ENCODE measurements around the gene TMEM89.

TMEM89 gene

DNA sequence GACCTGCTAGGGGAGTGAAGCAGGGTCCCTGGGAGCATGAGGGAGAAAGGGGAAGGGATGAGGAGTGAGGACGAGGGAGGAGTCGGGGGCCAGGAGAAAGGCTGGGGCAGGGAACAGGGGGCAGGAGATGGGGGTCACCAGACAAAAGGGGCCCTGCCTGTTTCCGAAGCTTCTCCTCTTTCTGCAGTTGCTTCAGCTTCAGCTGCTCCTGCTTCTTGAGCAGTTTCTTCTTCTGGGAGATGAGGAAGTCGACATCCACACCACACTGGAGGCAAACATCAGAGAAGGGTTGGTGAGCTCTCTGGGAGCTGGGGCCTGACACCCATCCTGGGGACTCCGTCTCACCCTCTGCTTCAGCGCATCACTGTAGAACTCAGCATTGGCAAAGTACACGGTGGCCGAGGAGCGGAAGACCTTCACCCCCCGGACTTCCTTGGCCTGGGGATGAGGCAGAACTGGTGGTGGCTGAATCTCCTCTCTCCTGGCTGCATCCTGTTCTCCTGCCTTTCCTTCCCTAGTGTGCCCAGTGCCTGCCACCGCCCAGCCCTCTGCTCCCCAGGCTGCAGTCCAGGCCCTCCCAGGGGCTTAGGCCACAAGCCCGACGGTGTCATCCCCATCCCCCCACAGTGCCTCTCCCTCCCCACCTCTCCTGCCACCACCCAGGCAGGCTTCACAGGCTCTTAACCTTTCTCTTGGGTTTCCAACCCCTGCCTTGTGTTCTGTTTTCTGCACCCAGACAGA lies 6.9 kb upstream of the TMEM89 start:
- peak overlapping the region; percentile 57 for H3K9ac ChIP-seq (ENCODE audit: low read depth, low read length, poor library complexity)

DNA sequence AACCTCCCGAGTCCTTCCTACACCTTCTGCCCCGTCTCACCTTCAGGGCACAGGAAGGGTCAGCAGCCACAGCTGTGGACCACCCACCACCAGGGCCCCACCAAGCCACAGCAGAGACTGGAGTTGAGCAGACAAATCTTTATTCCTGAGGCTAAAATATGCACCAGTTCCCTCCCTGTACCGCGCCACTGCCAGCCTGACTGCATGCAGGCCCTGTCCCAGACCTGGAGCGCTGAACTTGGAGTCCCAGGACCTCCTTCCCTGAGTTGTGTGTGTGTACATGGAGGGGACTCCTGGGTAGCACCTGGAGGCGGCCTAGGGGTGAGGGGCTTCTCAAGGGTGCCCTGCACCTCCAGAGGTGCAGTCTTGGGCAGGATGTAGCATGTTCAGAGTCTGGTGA lies 4.0 kb upstream of the TMEM89 start:
- Histone ChIP-seq H2BK120ac (ENCODE audit: low read depth, low read length) (no peak overlapping the region), H2BK12ac (ENCODE audit: low read length) (no peak overlapping the region), H3K27ac (replicated peaks; ENCODE audit: low read length) (no peak overlapping the region), H3K9ac (ENCODE audit: low read depth, low read length, poor library complexity) (no peak overlapping the region), H3K4me2 (ENCODE audit: insufficient read depth, low read length, poor library complexity, severe bottlenecking) (no peak overlapping the region), H3K4ac (ENCODE audit: low read length) (no peak overlapping the region), H2BK15ac (ENCODE audit: low read length) (no peak overlapping the region), H3K79me1 (ENCODE audit: low read depth, low read length) (peaks cover 2% of the 10 kb centered on the region), H3K23ac (ENCODE audit: low read depth, low read length, poor library complexity) (no peak overlapping the region), H3K9me3 (replicated peaks in 1 of 2; ENCODE audit: control insufficient read depth in 2 of 2, insufficient read depth in 1 of 2, low read depth in 1 of 2, low read length in 2 of 2) (no peaks in the 10 kb centered on the region), H2AFZ (ENCODE audit: low read length) (no peak overlapping the region), H3K4me3 (ENCODE audit: low read length in 2 of 2) (no peak overlapping the region), H2BK5ac (ENCODE audit: low read length) (no peak overlapping the region), H4K8ac (ENCODE audit: low read depth, low read length) (no peak overlapping the region), H3K14ac (ENCODE audit: low read length) (no peak overlapping the region), H4K91ac (ENCODE audit: low read depth, low read length, poor library complexity) (no peak overlapping the region), H3K18ac (ENCODE audit: low read length) (no peak overlapping the region), H2AK5ac (ENCODE audit: low read depth, low read length) (no peak overlapping the region), H3K4me1 (ENCODE audit: control insufficient read depth in 2 of 2, insufficient read depth in 1 of 2, low read depth in 1 of 2, low read length in 2 of 2) (no peaks in the 10 kb centered on the region), H3K27me3 (ENCODE audit: control insufficient read depth in 3 of 3, insufficient read depth in 3 of 3, low read depth in 1 of 3, low read length in 3 of 3) (no peaks in the 10 kb centered on the region), H3K36me3 (replicated peaks in 1 of 2; ENCODE audit: control insufficient read depth in 2 of 2, insufficient read depth in 2 of 2, low read length in 2 of 2) (peaks cover 45 to 78% of the 10 kb centered on the region in 2 donors)
- no CpG with 5 or more reads among the region's 6 CpGs for WGBS, 2 donors (ENCODE audit: extremely low coverage in 2 of 2, insufficient read length in 2 of 2, insufficient replicate concordance in 1 of 2)
- DNase-seq (ENCODE audit: low spot score): no peak

More for the DNA sequence above, 6.9 kb upstream of the TMEM89 start:
- no peak overlapping the region for H3K14ac ChIP-seq (ENCODE audit: low read length)
- no peak overlapping the region for H2BK15ac ChIP-seq (ENCODE audit: low read length)
- no peak overlapping the region for H2BK5ac ChIP-seq (ENCODE audit: low read length)
- no peak overlapping the region for H3K4ac ChIP-seq (ENCODE audit: low read length)
- H3K27me3 ChIP-seq (ENCODE audit: control insufficient read depth in 3 of 3, insufficient read depth in 3 of 3, low read depth in 1 of 3, low read length in 3 of 3): no peaks in the 10 kb centered on the region
- H3K36me3 ChIP-seq (replicated peaks in 1 of 2; ENCODE audit: control insufficient read depth in 2 of 2, insufficient read depth in 2 of 2, low read length in 2 of 2): peaks cover 71 to 92% of the 10 kb centered on the region in 2 donors
- H3K4me1 ChIP-seq (ENCODE audit: control insufficient read depth in 2 of 2, insufficient read depth in 1 of 2, low read depth in 1 of 2, low read length in 2 of 2): no peaks in the 10 kb centered on the region
- peaks cover 5% of the 10 kb centered on the region for H3K79me1 ChIP-seq (ENCODE audit: low read depth, low read length)
- H3K18ac ChIP-seq (ENCODE audit: low read length): no peak overlapping the region
- no peak overlapping the region for H3K4me3 ChIP-seq (ENCODE audit: low read length in 2 of 2)
- WGBS, 2 donors (ENCODE audit: extremely low coverage in 2 of 2, insufficient read length in 2 of 2, insufficient replicate concordance in 1 of 2): no CpG with 5 or more reads among the region's 13 CpGs
- no peak overlapping the region for H4K8ac ChIP-seq (ENCODE audit: low read depth, low read length)
- H4K91ac ChIP-seq (ENCODE audit: low read depth, low read length, poor library complexity): no peak overlapping the region
- no peak overlapping the region for H2BK12ac ChIP-seq (ENCODE audit: low read length)
- H2AK5ac ChIP-seq (ENCODE audit: low read depth, low read length): no peak overlapping the region
- no peak overlapping the region for H2BK120ac ChIP-seq (ENCODE audit: low read depth, low read length)
- H3K27ac ChIP-seq (replicated peaks; ENCODE audit: low read length): no peak overlapping the region
- H3K23ac ChIP-seq (ENCODE audit: low read depth, low read length, poor library complexity): no peak overlapping the region
- H3K4me2 ChIP-seq (ENCODE audit: insufficient read depth, low read length, poor library complexity, severe bottlenecking): no peak overlapping the region
- no peak for DNase-seq (ENCODE audit: low spot score)
- H3K9me3 ChIP-seq (replicated peaks in 1 of 2; ENCODE audit: control insufficient read depth in 2 of 2, insufficient read depth in 1 of 2, low read depth in 1 of 2, low read length in 2 of 2): no peaks in the 10 kb centered on the region
- H2AFZ ChIP-seq (ENCODE audit: low read length): no peak overlapping the region

- no peak overlapping the region for H3K9ac ChIP-seq (ENCODE audit: low read depth, low read length, poor library complexity)
- H2BK12ac ChIP-seq (ENCODE audit: low read length): no peak overlapping the region
- H4K91ac ChIP-seq (ENCODE audit: low read depth, low read length, poor library complexity): no peak overlapping the region
- H2AFZ ChIP-seq (ENCODE audit: low read length): no peak overlapping the region
- H3K4me2 ChIP-seq (ENCODE audit: insufficient read depth, low read length, poor library complexity, severe bottlenecking): no peak overlapping the region
- H3K27ac ChIP-seq (replicated peaks; ENCODE audit: low read length): no peak overlapping the region
- no peaks in the 10 kb centered on the region for H3K27me3 ChIP-seq (ENCODE audit: control insufficient read depth in 3 of 3, insufficient read depth in 3 of 3, low read depth in 1 of 3, low read length in 3 of 3)
- DNase-seq (ENCODE audit: low spot score): no peak
- no peak overlapping the region for H2BK5ac ChIP-seq (ENCODE audit: low read length)
- peak overlapping the region; percentile 13 for H3K18ac ChIP-seq (ENCODE audit: low read length)
- peaks cover 2% of the 10 kb centered on the region for H3K79me1 ChIP-seq (ENCODE audit: low read depth, low read length)
- H2AK5ac ChIP-seq (ENCODE audit: low read depth, low read length): no peak overlapping the region
- no CpG with 5 or more reads among the region's 10 CpGs for WGBS, 2 donors (ENCODE audit: extremely low coverage in 2 of 2, insufficient read length in 2 of 2, insufficient replicate concordance in 1 of 2)
- no peak overlapping the region for H3K4ac ChIP-seq (ENCODE audit: low read length)
- no peak overlapping the region for H4K8ac ChIP-seq (ENCODE audit: low read depth, low read length)
- peaks cover 42 to 78% of the 10 kb centered on the region in 2 donors for H3K36me3 ChIP-seq (replicated peaks in 1 of 2; ENCODE audit: control insufficient read depth in 2 of 2, insufficient read depth in 2 of 2, low read length in 2 of 2)
- H2BK15ac ChIP-seq (ENCODE audit: low read length): no peak overlapping the region
- peak overlapping the region in 1 of 2 donors; percentile 30 for H3K4me3 ChIP-seq (ENCODE audit: low read length in 2 of 2)
- H3K9me3 ChIP-seq (replicated peaks in 1 of 2; ENCODE audit: control insufficient read depth in 2 of 2, insufficient read depth in 1 of 2, low read depth in 1 of 2, low read length in 2 of 2): no peaks in the 10 kb centered on the region
- H3K14ac ChIP-seq (ENCODE audit: low read length): no peak overlapping the region
- H3K4me1 ChIP-seq (ENCODE audit: control insufficient read depth in 2 of 2, insufficient read depth in 1 of 2, low read depth in 1 of 2, low read length in 2 of 2): peaks cover 0 to 3% of the 10 kb centered on the region in 2 donors
- no peak overlapping the region for H2BK120ac ChIP-seq (ENCODE audit: low read depth, low read length)
- peak overlapping the region; percentile 81 for H3K23ac ChIP-seq (ENCODE audit: low read depth, low read length, poor library complexity)
Observed at GRCh38 chr3:48624767-48625166, 3.2 kb upstream of the TMEM89 start.

GRCh38 chr3:48623851-48624547 lies 2.4 kb upstream of the TMEM89 start:
- no peak for DNase-seq (ENCODE audit: low spot score)
- no peak overlapping the region for H2BK5ac ChIP-seq (ENCODE audit: low read length)
- no CpG with 5 or more reads among the region's 6 CpGs for WGBS, 2 donors (ENCODE audit: extremely low coverage in 2 of 2, insufficient read length in 2 of 2, insufficient replicate concordance in 1 of 2)
- no peak overlapping the region for H4K8ac ChIP-seq (ENCODE audit: low read depth, low read length)
- peak overlapping the region; percentile 44 for H3K9ac ChIP-seq (ENCODE audit: low read depth, low read length, poor library complexity)
- no peak overlapping the region for H3K14ac ChIP-seq (ENCODE audit: low read length)
- no peak overlapping the region for H3K4ac ChIP-seq (ENCODE audit: low read length)
- H3K4me2 ChIP-seq (ENCODE audit: insufficient read depth, low read length, poor library complexity, severe bottlenecking): no peak overlapping the region
- peaks cover 2% of the 10 kb centered on the region for H3K79me1 ChIP-seq (ENCODE audit: low read depth, low read length)
- no peak overlapping the region for H2BK15ac ChIP-seq (ENCODE audit: low read length)
- no peak overlapping the region for H4K91ac ChIP-seq (ENCODE audit: low read depth, low read length, poor library complexity)
- no peak overlapping the region for H3K4me3 ChIP-seq (ENCODE audit: low read length in 2 of 2)
- H3K36me3 ChIP-seq (replicated peaks in 1 of 2; ENCODE audit: control insufficient read depth in 2 of 2, insufficient read depth in 2 of 2, low read length in 2 of 2): peaks cover 37 to 75% of the 10 kb centered on the region in 2 donors
- no peak overlapping the region for H3K27ac ChIP-seq (replicated peaks; ENCODE audit: low read length)
- no peak overlapping the region for H2BK120ac ChIP-seq (ENCODE audit: low read depth, low read length)
- peaks cover 0 to 5% of the 10 kb centered on the region in 2 donors for H3K4me1 ChIP-seq (ENCODE audit: control insufficient read depth in 2 of 2, insufficient read depth in 1 of 2, low read depth in 1 of 2, low read length in 2 of 2)
- H3K18ac ChIP-seq (ENCODE audit: low read length): no peak overlapping the region
- no peak overlapping the region for H2BK12ac ChIP-seq (ENCODE audit: low read length)
- H2AFZ ChIP-seq (ENCODE audit: low read length): no peak overlapping the region
- no peaks in the 10 kb centered on the region for H3K27me3 ChIP-seq (ENCODE audit: control insufficient read depth in 3 of 3, insufficient read depth in 3 of 3, low read depth in 1 of 3, low read length in 3 of 3)
- no peak overlapping the region for H3K23ac ChIP-seq (ENCODE audit: low read depth, low read length, poor library complexity)
- H2AK5ac ChIP-seq (ENCODE audit: low read depth, low read length): no peak overlapping the region
- H3K9me3 ChIP-seq (replicated peaks in 1 of 2; ENCODE audit: control insufficient read depth in 2 of 2, insufficient read depth in 1 of 2, low read depth in 1 of 2, low read length in 2 of 2): no peaks in the 10 kb centered on the region

Data from neuronal stem cell (in vitro differentiated cells).